Mesenchymal stem cell (in vitro differentiated cells and primary cell): ENCODE measurements around the gene LUZP2.

Experiments used
- DNase-seq: peaks from one replicate; pipeline ENCODE4 v3.0.0-alpha.2; 2013
- H2AFZ ChIP-seq: one replicate; pipeline ENCODE4 v1.6.1; 2013; ENCODE audit warnings: low read depth, mild to moderate bottlenecking, control low read depth, inconsistent platforms, low read length, moderate library complexity
- H2AK5ac ChIP-seq: 2 replicates; pipeline ENCODE4 v1.6.1; 2013; ENCODE audit warnings: low read length, moderate library complexity, mild to moderate bottlenecking, inconsistent platforms; ENCODE audit not compliant: severe bottlenecking
- H2BK120ac ChIP-seq: one replicate; pipeline ENCODE4 v1.6.1; 2013; ENCODE audit warnings: low read depth, mild to moderate bottlenecking, inconsistent platforms, low read length, moderate library complexity
- H2BK12ac ChIP-seq, 2 experiments: one replicate each; pipeline ENCODE4 v1.6.1; 2013; ENCODE audit warnings: inconsistent platforms in 2 of 2, low read length in 2 of 2, mild to moderate bottlenecking in 2 of 2, moderate library complexity in 2 of 2, control low read depth in 1 of 2
- H2BK15ac ChIP-seq: one replicate; pipeline ENCODE4 v1.6.1; 2013; ENCODE audit warnings: mild to moderate bottlenecking, low read depth, inconsistent platforms; ENCODE audit not compliant: poor library complexity, severe bottlenecking
- H2BK5ac ChIP-seq: 2 replicates; pipeline ENCODE4 v1.6.1; 2013; ENCODE audit warnings: low read depth, mild to moderate bottlenecking, low read length, control low read depth, inconsistent platforms; ENCODE audit not compliant: poor library complexity, severe bottlenecking
- H3K14ac ChIP-seq, 2 experiments: one replicate each; pipeline ENCODE4 v1.6.1; 2013; ENCODE audit warnings: inconsistent platforms in 2 of 2, low read length in 2 of 2, control low read depth in 1 of 2, mild to moderate bottlenecking in 1 of 2, moderate library complexity in 1 of 2
- H3K18ac ChIP-seq, 2 experiments: one replicate each; pipeline ENCODE4 v1.6.1; 2013; ENCODE audit warnings: inconsistent platforms in 2 of 2, low read length in 2 of 2, control low read depth in 1 of 2, low read depth in 1 of 2, mild to moderate bottlenecking in 1 of 2
- H3K23ac ChIP-seq, 2 experiments: one replicate each; pipeline ENCODE4 v1.6.1; 2013; ENCODE audit warnings: inconsistent platforms in 2 of 2, low read length in 2 of 2, mild to moderate bottlenecking in 2 of 2, moderate library complexity in 2 of 2, control low read depth in 1 of 2
- H3K27ac ChIP-seq: 2 replicates; pipeline ENCODE4 v1.5.1; 2013; ENCODE audit warnings: mild to moderate bottlenecking, moderate library complexity, low read length, control low read depth, inconsistent platforms; ENCODE audit not compliant: poor library complexity, severe bottlenecking
- H3K27me3 ChIP-seq, 2 experiments: 2 replicates each; pipeline versions ENCODE4 v1.6.1 to v1.7.0; 2013; ENCODE audit warnings: low read length in 2 of 2, mild to moderate bottlenecking in 2 of 2, moderate library complexity in 2 of 2, control low read depth in 1 of 2, inconsistent platforms in 1 of 2; ENCODE audit not compliant: control insufficient read depth in 1 of 2, insufficient read depth in 1 of 2
- H3K36me3 ChIP-seq, 2 experiments: 2 replicates each; pipeline versions ENCODE4 v1.6.1 to v1.7.0; 2013; ENCODE audit warnings: low read length in 2 of 2, control low read depth in 1 of 2, inconsistent platforms in 1 of 2, low read depth in 1 of 2, mild to moderate bottlenecking in 1 of 2; ENCODE audit not compliant: insufficient read depth in 2 of 2, control insufficient read depth in 1 of 2
- H3K4ac ChIP-seq, 2 experiments: one replicate each; pipeline ENCODE4 v1.6.1; 2013; ENCODE audit warnings: inconsistent platforms in 2 of 2, low read length in 2 of 2, mild to moderate bottlenecking in 2 of 2, moderate library complexity in 2 of 2, control low read depth in 1 of 2, low read depth in 1 of 2
- H3K4me1 ChIP-seq: 2 replicates; pipeline ENCODE4 v1.6.1; 2013; ENCODE audit warnings: low read depth, low read length, control low read depth; ENCODE audit not compliant: control insufficient read depth, insufficient read depth
- H3K4me2 ChIP-seq: 2 replicates; pipeline ENCODE4 v1.6.1; 2013; ENCODE audit warnings: low read length, mild to moderate bottlenecking, inconsistent platforms; ENCODE audit not compliant: poor library complexity, severe bottlenecking
- H3K4me3 ChIP-seq, 2 experiments: 2 replicates each; pipeline versions ENCODE4 v1.5.1 to v1.7.0; 2013; ENCODE audit warnings: low read length in 2 of 2, mild to moderate bottlenecking in 2 of 2, control low read depth in 1 of 2, low read depth in 1 of 2; ENCODE audit not compliant: insufficient read depth in 1 of 2
- H3K79me1 ChIP-seq: replicated peaks from 2 replicates; pipeline ENCODE4 v1.6.1; 2013; ENCODE audit warnings: mild to moderate bottlenecking, control low read depth, low read length, inconsistent platforms; ENCODE audit not compliant: poor library complexity, severe bottlenecking
- H3K9ac ChIP-seq: 2 replicates; pipeline ENCODE4 v1.7.0; 2013; ENCODE audit warnings: mild to moderate bottlenecking, low read length, moderate library complexity
- H3K9me3 ChIP-seq: 2 replicates; pipeline ENCODE4 v1.7.0; 2013; ENCODE audit warnings: mild to moderate bottlenecking, low read length; ENCODE audit not compliant: control insufficient read depth
- H4K8ac ChIP-seq: one replicate; pipeline ENCODE4 v1.6.1; 2013; ENCODE audit warnings: inconsistent platforms, mild to moderate bottlenecking, low read length, moderate library complexity
- H4K91ac ChIP-seq: one replicate; pipeline ENCODE4 v1.6.1; 2013; ENCODE audit warnings: mild to moderate bottlenecking, low read length, inconsistent platforms
- WGBS: methylation state at CpG from one replicate; pipeline ENCODE4 v1.1.7; 2013; ENCODE audit warnings: mixed read lengths; 5-methylcytosine and 5-hydroxymethylcytosine counted together

LUZP2 gene

GRCh38 chr11:24872651-24873311 is 375.9 kb downstream of the LUZP2 start:
- no peak overlapping the region for H2BK5ac ChIP-seq
- H3K9me3 ChIP-seq: no peaks in the 10 kb centered on the region
- H3K9ac ChIP-seq: no peak overlapping the region
- no peak for DNase-seq
- H3K27me3 ChIP-seq: no peaks in the 10 kb centered on the region
- no peaks in the 10 kb centered on the region for H3K79me1 ChIP-seq
- H3K4me3 ChIP-seq: no peak overlapping the region
- no peaks in the 10 kb centered on the region for H3K36me3 ChIP-seq
- no peak overlapping the region for H3K27ac ChIP-seq
- H3K4ac ChIP-seq: no peak overlapping the region
- no peak overlapping the region for H2AFZ ChIP-seq
- no peak overlapping the region for H2BK120ac ChIP-seq
- H2AK5ac ChIP-seq: no peak overlapping the region
- H4K8ac ChIP-seq: no peak overlapping the region
- no peak overlapping the region for H4K91ac ChIP-seq
- no peak overlapping the region for H3K18ac ChIP-seq
- no peak overlapping the region for H3K14ac ChIP-seq
- H2BK15ac ChIP-seq: no peak overlapping the region
- H3K4me2 ChIP-seq: no peak overlapping the region
- no peak overlapping the region for H3K23ac ChIP-seq
- H3K4me1 ChIP-seq: no peaks in the 10 kb centered on the region
- no peak overlapping the region for H2BK12ac ChIP-seq

- Histone ChIP-seq H3K4me2 (no peak overlapping the region), H4K8ac (no peak overlapping the region), H2BK5ac (no peak overlapping the region), H3K23ac (no peak overlapping the region), H3K4me3 (no peak overlapping the region), H3K14ac (no peak overlapping the region), H3K27ac (no peak overlapping the region), H3K4ac (no peak overlapping the region), H3K79me1 (no peaks in the 10 kb centered on the region), H3K9ac (no peak overlapping the region), H3K18ac (no peak overlapping the region), H3K27me3 (no peaks in the 10 kb centered on the region), H2BK120ac (no peak overlapping the region), H2AK5ac (no peak overlapping the region), H4K91ac (no peak overlapping the region), H2BK12ac (no peak overlapping the region), H3K9me3 (no peaks in the 10 kb centered on the region), H2BK15ac (no peak overlapping the region), H3K36me3 (no peaks in the 10 kb centered on the region), H2AFZ (no peak overlapping the region), H3K4me1 (no peaks in the 10 kb centered on the region)
- WGBS: 80% methylated on average over 1 of the region's 1 CpG
- no peak for DNase-seq
Measured at GRCh38 chr11:24880962-24881361, 384.1 kb downstream of the LUZP2 start.

GRCh38 chr11:24885580-24886173 is 388.8 kb downstream of the LUZP2 start:
- WGBS: 79% methylated on average over 4 of the region's 4 CpGs
- no peak for DNase-seq
- Histone ChIP-seq H2BK15ac (no peak overlapping the region), H3K4ac (no peak overlapping the region), H3K9me3 (no peaks in the 10 kb centered on the region), H2BK5ac (no peak overlapping the region), H2AFZ (no peak overlapping the region), H2AK5ac (no peak overlapping the region), H4K91ac (no peak overlapping the region), H4K8ac (no peak overlapping the region), H3K4me2 (no peak overlapping the region), H3K4me1 (no peaks in the 10 kb centered on the region), H3K9ac (no peak overlapping the region), H3K23ac (no peak overlapping the region), H3K18ac (no peak overlapping the region), H3K4me3 (no peak overlapping the region), H3K14ac (no peak overlapping the region), H3K27ac (no peak overlapping the region), H3K27me3 (no peaks in the 10 kb centered on the region), H3K79me1 (no peaks in the 10 kb centered on the region), H2BK12ac (no peak overlapping the region), H2BK120ac (no peak overlapping the region), H3K36me3 (no peaks in the 10 kb centered on the region)

GRCh38 chr11:24886880-24887619 is 390.2 kb downstream of the LUZP2 start:
- no peak overlapping the region for H3K23ac ChIP-seq
- no peak overlapping the region for H2BK120ac ChIP-seq
- H3K9me3 ChIP-seq: no peaks in the 10 kb centered on the region
- H2AK5ac ChIP-seq: no peak overlapping the region
- no peak overlapping the region for H3K18ac ChIP-seq
- no peak for DNase-seq
- no peak overlapping the region for H3K4ac ChIP-seq
- H2BK12ac ChIP-seq: no peak overlapping the region
- no peak overlapping the region for H3K4me2 ChIP-seq
- no peak overlapping the region for H3K27ac ChIP-seq
- H2AFZ ChIP-seq: no peak overlapping the region
- no peak overlapping the region for H4K8ac ChIP-seq
- no peaks in the 10 kb centered on the region for H3K79me1 ChIP-seq
- H3K36me3 ChIP-seq: no peaks in the 10 kb centered on the region
- 69% methylated on average over 3 of the region's 4 CpGs for WGBS
- H3K9ac ChIP-seq: no peak overlapping the region
- H3K4me3 ChIP-seq: no peak overlapping the region
- no peak overlapping the region for H2BK15ac ChIP-seq
- no peaks in the 10 kb centered on the region for H3K27me3 ChIP-seq
- H3K4me1 ChIP-seq: no peaks in the 10 kb centered on the region
- no peak overlapping the region for H4K91ac ChIP-seq
- no peak overlapping the region for H2BK5ac ChIP-seq
- no peak overlapping the region for H3K14ac ChIP-seq
